Hepatocyte (in vitro differentiated cells): ENCODE results near the gene NRXN2.
"Not testable (repeated sequence)": the region's sequence is repeated elsewhere in the genome, so short reads cannot be mapped to it uniquely, and the experiment has no call there.

Source experiments
- CTCF ChIP-seq: fragments of 200-600 bp; sonication (generic); IDR thresholded peaks from 2 replicates; pipeline ENCODE4 v1.5.1; 2016; ENCODE audit warnings: antibody characterized with exemption, mild to moderate bottlenecking; ENCODE audit not compliant: poor library complexity
- EZH2 ChIP-seq: fragments of 200-600 bp; sonication (generic); IDR thresholded peaks from 2 replicates; pipeline ENCODE4 v1.6.1; 2016; ENCODE audit warnings: antibody characterized with exemption, mild to moderate bottlenecking, borderline replicate concordance
- EZH2phosphoT487 ChIP-seq: fragments of 200-600 bp; sonication (generic); IDR thresholded peaks from one replicate; pipeline ENCODE4 v1.6.1; 2018; ENCODE audit warnings: antibody characterized with exemption, mild to moderate bottlenecking, low read depth, moderate library complexity; ENCODE audit not compliant: unreplicated experiment, severe bottlenecking

- TF ChIP-seq CTCF, EZH2, EZH2phosphoT487: not testable (repeated sequence)
Measured at GRCh38 chr11:64561429-64561828, 161.6 kb downstream of the NRXN2 start.
